Erythroblast (primary cell): ENCODE data around the gene USP12.

Source experiments
- DNase-seq, 2 experiments: peaks; one replicate each; lab custom pipeline; 2025; lab: John Stamatoyannopoulos, UW
- GATA1 ChIP-seq: IDR thresholded peaks from 2 replicates; pipeline ENCODE4 v1.6.1; 2011; ENCODE audit warnings: low read depth, mild to moderate bottlenecking, control low read depth, low read length, moderate library complexity
- POLR2A ChIP-seq: IDR thresholded peaks from 2 replicates; pipeline ENCODE4 v1.6.1; 2011; ENCODE audit warnings: mild to moderate bottlenecking, low read length

Gene USP12

GRCh38 chr13:27044837-27045570 is 126.6 kb downstream of the USP12 start:
- DNase-seq: peak in 1 of 2 experiments; percentile 30
- TF ChIP-seq POLR2A: no peak
- TF ChIP-seq GATA1: no peak

- TF ChIP-seq POLR2A (no peak), GATA1 (no peak)
- DNase-seq: peak; percentile 33 to 52
Measured at GRCh38 chr13:27043013-27043412, 128.6 kb downstream of the USP12 start.

- no peak for DNase-seq
- no peak for TF ChIP-seq GATA1
- no peak for TF ChIP-seq POLR2A
Measured at GRCh38 chr13:27041341-27041740, 130.3 kb downstream of the USP12 start.

GRCh38 chr13:27040826-27041108 is 130.8 kb downstream of the USP12 start:
- TF ChIP-seq GATA1: no peak
- no peak for TF ChIP-seq POLR2A
- no peak for DNase-seq

- DNase-seq: no peak
- no peak for TF ChIP-seq GATA1
- no peak for TF ChIP-seq POLR2A
Measured at GRCh38 chr13:27039171-27039701, 132.4 kb downstream of the USP12 start.

- no peak for DNase-seq
- TF ChIP-seq POLR2A (no peak), GATA1 (no peak)
Measured at GRCh38 chr13:27038323-27038722, 133.3 kb downstream of the USP12 start.

- DNase-seq: no peak
- TF ChIP-seq GATA1 (no peak), POLR2A (no peak)
Measured at GRCh38 chr13:27037571-27037970, 134.0 kb downstream of the USP12 start.

GRCh38 chr13:27037171-27037570 is 134.4 kb downstream of the USP12 start:
- no peak for DNase-seq
- TF ChIP-seq GATA1 (no peak), POLR2A (no peak)

- DNase-seq: no peak
- TF ChIP-seq POLR2A (no peak), GATA1 (no peak)
Measured at GRCh38 chr13:27036236-27036981, 135.2 kb downstream of the USP12 start.

GRCh38 chr13:27035892-27036235 is 135.7 kb downstream of the USP12 start:
- no peak for DNase-seq
- TF ChIP-seq GATA1 (no peak), POLR2A (no peak)

- peak; percentile 22 to 30 for DNase-seq
- TF ChIP-seq GATA1: no peak
- TF ChIP-seq POLR2A: no peak
Measured at GRCh38 chr13:27034678-27035111, 136.9 kb downstream of the USP12 start.

- DNase-seq: no peak
- no peak for TF ChIP-seq POLR2A
- no peak for TF ChIP-seq GATA1
Measured at GRCh38 chr13:27028683-27029480, 142.7 kb downstream of the USP12 start.

- DNase-seq: no peak
- TF ChIP-seq POLR2A: no peak
Measured at GRCh38 chr13:27027086-27027667, 144.4 kb downstream of the USP12 start.

GRCh38 chr13:27026396-27026795 is 145.2 kb downstream of the USP12 start:
- no peak for TF ChIP-seq POLR2A
- TF ChIP-seq GATA1: no peak
- no peak for DNase-seq
